Lung (tissue), 12 donors: ENCODE results near the gene CHST13. TPM values are rescaled to one million over a fixed set of nuclear protein-coding genes. Genes with fewer than 3 reads are reported as not detected.

Experiments
- ATAC-seq: fragments of 200-7000 bp; cut with Tn5 transposase; one replicate; pipeline ENCODE4 v1.9.1; 2020; ENCODE audit warnings: moderate number of reproducible peaks; ENCODE audit not compliant: insufficient read depth, low FRiP score
- DNase-seq, 3 donors: peaks; one replicate each; pipeline ENCODE4 v3.0.0-alpha.2; 2013 to 2017
- H3K27ac ChIP-seq, 2 donors: one replicate each; pipeline ENCODE4 v1.5.1; 2013; ENCODE audit warnings: mild to moderate bottlenecking in 2 of 2, moderate library complexity in 2 of 2, control low read depth in 1 of 2, inconsistent platforms in 1 of 2, low read depth in 1 of 2, low read length in 1 of 2
- H3K27me3 ChIP-seq, 3 donors: one replicate each; pipeline ENCODE4 v1.5.1; 2013; ENCODE audit warnings: low read length in 2 of 3; ENCODE audit not compliant: control insufficient read depth in 3 of 3, insufficient read depth in 3 of 3
- H3K36me3 ChIP-seq, 4 donors: one replicate each; pipeline ENCODE4 v1.5.1; 2013; ENCODE audit warnings: low read length in 4 of 4, mild to moderate bottlenecking in 1 of 4, moderate library complexity in 1 of 4; ENCODE audit not compliant: control insufficient read depth in 4 of 4, insufficient read depth in 4 of 4
- H3K4me1 ChIP-seq, 5 donors: one replicate each; pipeline ENCODE4 v1.5.1; 2013; ENCODE audit warnings: low read length in 5 of 5, mild to moderate bottlenecking in 2 of 5, moderate library complexity in 1 of 5; ENCODE audit not compliant: control insufficient read depth in 5 of 5, insufficient read depth in 5 of 5
- H3K4me3 ChIP-seq: one replicate; pipeline ENCODE4 v1.5.1; 2013; ENCODE audit warnings: mild to moderate bottlenecking, control low read depth, moderate library complexity
- H3K9ac ChIP-seq, 2 donors: one replicate each; pipeline ENCODE4 v1.5.1; 2013; ENCODE audit warnings: low read length in 2 of 2, control low read depth in 1 of 2; ENCODE audit not compliant: insufficient read depth in 1 of 2
- H3K9me3 ChIP-seq, 4 donors: one replicate each; pipeline ENCODE4 v1.5.1; 2013; ENCODE audit warnings: low read length in 3 of 4, mild to moderate bottlenecking in 1 of 4, moderate library complexity in 1 of 4; ENCODE audit not compliant: control insufficient read depth in 4 of 4, insufficient read depth in 3 of 4
- WGBS, 2 donors: extraction: QIAGEN DNeasy Blood & Tissue Kit; methylation state at CpG; one replicate each; pipeline ENCODE4 v1.1.7; 2013; 5-methylcytosine and 5-hydroxymethylcytosine counted together
- polyA plus RNA-seq, 2 donors: library from polyadenylated mRNA; stranded (reverse); fragments of 200-250 nt; gene quantifications; one replicate each; pipeline ENCODE4 v1.2.1, GENCODE V29; 2013
- total RNA-seq, 2 donors: library from RNA; depleted of rRNA in 1 of 2; stranded (reverse); fragments of >200 nt in 1 of 2; gene quantifications; one replicate each; pipeline ENCODE4 v1.2.1, GENCODE V29; 2014 to 2021
- TF ChIP-seq, protein P1 (sequence below): IDR thresholded peaks from 2 replicates; pipeline ENCODE4 v1.5.1; 2012; ENCODE audit warnings: mild to moderate bottlenecking; ENCODE audit errors: control extremely low read depth, extremely low read depth
- donor health status: control.
- donor health status: control.
- donor health status: Bipolar disorder and iron deficiency.
- donor health status: healthy.
- donor health status: DM: yes; HTN: yes; CAD: no.

Gene CHST13
- total and polyA plus RNA-seq, 4 donors, result 0.51 to 3.6 (median 1.7) TPM

DNA sequence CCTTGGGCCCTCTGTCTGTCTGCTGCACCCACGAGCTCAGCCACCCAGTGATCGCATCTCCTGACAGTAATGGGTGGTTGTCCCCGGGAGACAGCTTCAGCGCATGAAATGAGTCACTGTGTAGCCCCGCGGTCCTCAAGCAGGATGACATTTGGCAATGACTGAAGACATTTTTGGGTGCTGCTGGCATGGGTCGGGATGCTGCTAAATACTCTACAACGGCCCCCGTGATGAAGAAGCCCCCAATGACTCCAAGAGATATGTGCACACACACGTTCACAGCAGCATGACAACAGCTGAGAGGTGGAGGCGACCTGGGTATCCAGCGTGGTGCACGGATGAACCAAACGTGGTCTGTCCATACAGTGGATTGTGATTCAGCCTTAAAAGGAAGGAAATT is 30.9 kb upstream of the CHST13 start:
- no peak for DNase-seq
- no peaks in the 10 kb centered on the region for H3K9me3 ChIP-seq
- H3K9ac ChIP-seq, result no peak overlapping the region
- H3K27ac ChIP-seq, result no peak overlapping the region
- 88 to 92% methylated on average over 14 of the region's 14 CpGs for WGBS, 2 donors
- no peak overlapping the region for H3K4me3 ChIP-seq
- peaks cover 0 to 2% (median 0%) of the 10 kb centered on the region in 3 donors for H3K27me3 ChIP-seq
- ATAC-seq, result no peak
- TF ChIP-seq, protein P1, sequence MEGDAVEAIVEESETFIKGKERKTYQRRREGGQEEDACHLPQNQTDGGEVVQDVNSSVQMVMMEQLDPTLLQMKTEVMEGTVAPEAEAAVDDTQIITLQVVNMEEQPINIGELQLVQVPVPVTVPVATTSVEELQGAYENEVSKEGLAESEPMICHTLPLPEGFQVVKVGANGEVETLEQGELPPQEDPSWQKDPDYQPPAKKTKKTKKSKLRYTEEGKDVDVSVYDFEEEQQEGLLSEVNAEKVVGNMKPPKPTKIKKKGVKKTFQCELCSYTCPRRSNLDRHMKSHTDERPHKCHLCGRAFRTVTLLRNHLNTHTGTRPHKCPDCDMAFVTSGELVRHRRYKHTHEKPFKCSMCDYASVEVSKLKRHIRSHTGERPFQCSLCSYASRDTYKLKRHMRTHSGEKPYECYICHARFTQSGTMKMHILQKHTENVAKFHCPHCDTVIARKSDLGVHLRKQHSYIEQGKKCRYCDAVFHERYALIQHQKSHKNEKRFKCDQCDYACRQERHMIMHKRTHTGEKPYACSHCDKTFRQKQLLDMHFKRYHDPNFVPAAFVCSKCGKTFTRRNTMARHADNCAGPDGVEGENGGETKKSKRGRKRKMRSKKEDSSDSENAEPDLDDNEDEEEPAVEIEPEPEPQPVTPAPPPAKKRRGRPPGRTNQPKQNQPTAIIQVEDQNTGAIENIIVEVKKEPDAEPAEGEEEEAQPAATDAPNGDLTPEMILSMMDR, result no peak
- H3K36me3 ChIP-seq, result no peaks in the 10 kb centered on the region
- H3K4me1 ChIP-seq, result no peaks in the 10 kb centered on the region

GRCh38 chr3:126493739-126494138 is 30.2 kb upstream of the CHST13 start:
- Histone ChIP-seq H3K36me3 (no peaks in the 10 kb centered on the region), H3K27me3 (peaks cover 0 to 2% (median 0%) of the 10 kb centered on the region in 3 donors), H3K9ac (no peak overlapping the region), H3K4me1 (no peaks in the 10 kb centered on the region), H3K27ac (no peak overlapping the region), H3K9me3 (peaks cover 0 to 2% (median 0%) of the 10 kb centered on the region in 4 donors), H3K4me3 (no peak overlapping the region)
- TF ChIP-seq, protein P1, result no peak
- DNase-seq (no peak), ATAC-seq (no peak)
- 79 to 81% methylated on average over 9 of the region's 9 CpGs for WGBS, 2 donors

DNA sequence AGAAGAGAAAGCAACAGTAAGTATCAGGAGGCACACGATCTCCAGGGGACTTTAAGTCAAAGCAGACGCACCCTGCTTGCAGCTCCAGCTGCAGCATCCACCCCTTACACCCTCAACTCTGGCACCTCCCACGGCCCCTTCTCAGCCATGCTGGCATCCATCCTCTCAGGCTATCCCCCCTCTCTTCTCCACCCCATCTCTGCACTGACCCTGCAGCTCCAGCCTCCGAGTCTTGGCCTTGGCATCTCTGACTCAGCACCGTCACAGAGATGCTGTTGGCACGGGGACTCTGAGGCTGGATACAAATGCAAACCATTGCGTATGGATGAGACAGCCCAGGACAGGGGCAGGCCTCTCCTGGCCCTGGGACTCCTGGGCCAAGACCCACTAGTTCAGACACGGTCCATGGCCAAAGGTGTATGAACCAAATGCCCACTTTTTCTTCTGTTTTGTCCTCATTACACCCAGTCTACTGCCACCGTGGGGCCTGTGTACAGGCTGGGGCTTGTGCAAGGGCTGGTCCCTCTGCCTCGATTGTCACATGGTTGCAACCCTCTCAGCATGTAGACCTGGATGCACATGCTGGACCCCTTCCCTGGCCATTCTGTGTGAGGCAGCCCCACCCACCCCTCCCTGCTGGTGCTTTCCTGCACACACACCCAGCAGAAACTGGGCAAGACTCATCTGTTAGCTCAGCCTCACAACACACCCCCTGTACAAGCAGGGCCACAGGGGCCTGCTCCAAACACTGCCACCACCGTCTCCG is 29.6 kb upstream of the CHST13 start:
- Histone ChIP-seq H3K4me1 (no peaks in the 10 kb centered on the region), H3K27ac (no peak overlapping the region), H3K27me3 (peaks cover 0 to 2% (median 0%) of the 10 kb centered on the region in 3 donors), H3K9ac (no peak overlapping the region), H3K4me3 (no peak overlapping the region), H3K9me3 (peaks cover 0 to 2% (median 0%) of the 10 kb centered on the region in 4 donors), H3K36me3 (no peaks in the 10 kb centered on the region)
- ATAC-seq, result no peak
- no peak for DNase-seq
- TF ChIP-seq, protein P1, result no peak
- WGBS, 2 donors, result 78 to 82% methylated on average over 12 of the region's 12 CpGs

DNA sequence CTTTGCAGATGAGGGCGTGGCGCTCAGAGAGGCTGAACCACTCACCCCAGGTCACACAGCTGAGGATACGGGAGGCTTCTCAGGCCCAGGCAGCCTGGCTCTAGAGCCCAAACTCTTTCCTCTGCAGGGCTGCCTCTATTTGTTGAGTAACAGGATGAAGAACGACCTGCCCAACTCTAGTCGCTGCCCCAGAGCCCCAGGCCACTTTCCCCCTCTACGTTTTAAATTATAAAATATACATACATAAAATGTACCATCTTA is 29.1 kb upstream of the CHST13 start:
- no peak overlapping the region for H3K9ac ChIP-seq
- H3K9me3 ChIP-seq, result peaks cover 0 to 2% (median 0%) of the 10 kb centered on the region in 4 donors
- peaks cover 0 to 2% (median 0%) of the 10 kb centered on the region in 3 donors for H3K27me3 ChIP-seq
- H3K4me3 ChIP-seq, result no peak overlapping the region
- H3K36me3 ChIP-seq, result no peaks in the 10 kb centered on the region
- TF ChIP-seq, protein P1, result no peak
- no peak for ATAC-seq
- no peak for DNase-seq
- H3K27ac ChIP-seq, result no peak overlapping the region
- no peaks in the 10 kb centered on the region for H3K4me1 ChIP-seq
- 90% methylated on average over 6 of the region's 6 CpGs for WGBS, 2 donors
